HepG2 (cell line): ENCODE data around the gene CKLF. TPM values are rescaled to one million over a fixed set of nuclear protein-coding genes. Genes with fewer than 3 reads are reported as not detected.
A peak's percentile ranks its signal among the peaks of the same experiment; 100 is the strongest.

ENCODE experiments used
- KLF9 ChIP-seq: IDR thresholded peaks from 2 replicates; pipeline ENCODE4 v1.6.1; 2016; ENCODE audit warnings: low read depth
- RBFOX2 ChIP-seq: fragments of 200-400 bp; formaldehyde crosslinking; IDR thresholded peaks from 2 replicates; pipeline ENCODE4 v1.6.1; 2017; ENCODE audit warnings: low read depth, mild to moderate bottlenecking, low read length
- REL ChIP-seq: sonication (generic); formaldehyde crosslinking; conservative IDR thresholded peaks from 2 replicates; pipeline ENCODE4 v1.8.0; 2022; ENCODE audit warnings: mild to moderate bottlenecking, missing genetic modification reagents, moderate library complexity
- SMC3 ChIP-seq: IDR thresholded peaks from 2 replicates; pipeline ENCODE4 v1.6.1; 2011; ENCODE audit warnings: low read length, improper control_type of control experiment
- THYN1 ChIP-seq: sonication (generic); formaldehyde crosslinking; IDR thresholded peaks from 2 replicates; pipeline ENCODE4 v1.8.1; 2023; ENCODE audit warnings: low read depth, mild to moderate bottlenecking, moderate library complexity, missing genetic modification reagents, borderline replicate concordance
- ZNF256 ChIP-seq: sonication (generic); formaldehyde crosslinking; conservative IDR thresholded peaks from 2 replicates; pipeline ENCODE4 v1.4.0; 2020; ENCODE audit warnings: missing genetic modification reagents
- ZNF605 ChIP-seq: sonication (generic); formaldehyde crosslinking; IDR thresholded peaks from 2 replicates; pipeline ENCODE4 v1.8.0; 2022; ENCODE audit warnings: mild to moderate bottlenecking, missing genetic modification reagents
- polyA plus RNA-seq, 8 experiments: library from polyadenylated mRNA; depleted of rRNA in 3 of 8; stranded (reverse) in 7 of 8; unstranded in 1 of 8; fragments of >200 nt; fragmentation: Illumina TruSeq in 4 of 8; extraction: Trizol in 4 of 8; gene quantifications; 2 replicates each; pipeline versions ENCODE4 v1.2.1 to v1.2.3, GENCODE V29; 2011 to 2016; ENCODE audit warnings: low read depth in 4 of 8, missing spikeins in 1 of 8, mixed read lengths in 1 of 8; ENCODE audit not compliant: insufficient read depth in 1 of 8
- total RNA-seq, 5 experiments: library from RNA; depleted of rRNA; stranded (reverse); fragments of >200 nt; fragmentation: Illumina TruSeq; extraction: Trizol; gene quantifications; 2 replicates each; pipeline ENCODE4 v1.2.3, GENCODE V29; 2016; ENCODE audit warnings: low read depth in 1 of 5
- TF ChIP-seq, protein P1 (sequence below): sonication (generic); formaldehyde crosslinking; IDR thresholded peaks from 2 replicates; pipeline ENCODE4 v1.4.0; 2020; ENCODE audit warnings: mild to moderate bottlenecking, missing genetic modification reagents
- TF ChIP-seq, protein P2 (sequence below): sonication (generic); formaldehyde crosslinking; IDR thresholded peaks from 2 replicates; pipeline ENCODE4 v1.4.0; 2020; ENCODE audit warnings: mild to moderate bottlenecking, missing genetic modification reagents
- TF ChIP-seq, protein P3 (sequence below): sonication (generic); formaldehyde crosslinking; IDR thresholded peaks from 2 replicates; pipeline ENCODE4 v1.4.0; 2020; ENCODE audit warnings: missing genetic modification reagents
- TF ChIP-seq, protein P4 (sequence below): sonication (generic); formaldehyde crosslinking; IDR thresholded peaks from 2 replicates; pipeline ENCODE4 v1.9.0; 2021; ENCODE audit warnings: mild to moderate bottlenecking, missing genetic modification reagents

CKLF gene
- total and polyA plus RNA-seq, 2 of the 13 experiments (the other 11 are each of a cell fraction or from before 2014, with no cell fraction given): 120 to 167 TPM

DNA sequence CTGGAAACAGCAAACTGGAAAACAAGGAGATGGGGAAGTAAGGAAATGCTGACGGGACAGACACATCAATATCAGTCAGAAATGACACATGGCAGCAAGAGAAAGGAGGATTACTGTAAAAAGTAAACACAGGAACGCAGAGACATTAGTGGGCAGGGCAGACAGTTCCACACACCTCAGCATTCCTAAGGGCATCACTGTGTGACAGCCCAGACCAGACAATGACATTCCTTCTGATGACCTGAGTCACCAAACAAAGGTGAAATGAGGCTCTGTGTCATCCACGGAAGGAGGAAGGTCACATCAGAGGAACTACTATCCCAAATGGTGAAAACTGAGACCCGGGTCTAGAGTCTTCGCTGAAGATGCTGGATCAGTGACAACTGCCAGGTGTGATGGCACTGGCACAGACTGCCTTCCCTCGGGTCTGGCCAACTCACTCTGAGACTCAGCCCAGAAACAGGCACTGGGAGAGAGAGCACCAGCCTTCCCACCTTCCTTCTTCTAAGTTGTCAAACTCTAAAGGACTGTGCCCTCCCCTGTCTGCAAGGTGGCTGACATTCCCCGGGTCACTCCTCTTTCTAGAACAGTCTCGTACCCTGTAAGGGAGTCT lies 39.2 kb upstream of the CKLF start (continued):
- TF ChIP-seq, protein P1, sequence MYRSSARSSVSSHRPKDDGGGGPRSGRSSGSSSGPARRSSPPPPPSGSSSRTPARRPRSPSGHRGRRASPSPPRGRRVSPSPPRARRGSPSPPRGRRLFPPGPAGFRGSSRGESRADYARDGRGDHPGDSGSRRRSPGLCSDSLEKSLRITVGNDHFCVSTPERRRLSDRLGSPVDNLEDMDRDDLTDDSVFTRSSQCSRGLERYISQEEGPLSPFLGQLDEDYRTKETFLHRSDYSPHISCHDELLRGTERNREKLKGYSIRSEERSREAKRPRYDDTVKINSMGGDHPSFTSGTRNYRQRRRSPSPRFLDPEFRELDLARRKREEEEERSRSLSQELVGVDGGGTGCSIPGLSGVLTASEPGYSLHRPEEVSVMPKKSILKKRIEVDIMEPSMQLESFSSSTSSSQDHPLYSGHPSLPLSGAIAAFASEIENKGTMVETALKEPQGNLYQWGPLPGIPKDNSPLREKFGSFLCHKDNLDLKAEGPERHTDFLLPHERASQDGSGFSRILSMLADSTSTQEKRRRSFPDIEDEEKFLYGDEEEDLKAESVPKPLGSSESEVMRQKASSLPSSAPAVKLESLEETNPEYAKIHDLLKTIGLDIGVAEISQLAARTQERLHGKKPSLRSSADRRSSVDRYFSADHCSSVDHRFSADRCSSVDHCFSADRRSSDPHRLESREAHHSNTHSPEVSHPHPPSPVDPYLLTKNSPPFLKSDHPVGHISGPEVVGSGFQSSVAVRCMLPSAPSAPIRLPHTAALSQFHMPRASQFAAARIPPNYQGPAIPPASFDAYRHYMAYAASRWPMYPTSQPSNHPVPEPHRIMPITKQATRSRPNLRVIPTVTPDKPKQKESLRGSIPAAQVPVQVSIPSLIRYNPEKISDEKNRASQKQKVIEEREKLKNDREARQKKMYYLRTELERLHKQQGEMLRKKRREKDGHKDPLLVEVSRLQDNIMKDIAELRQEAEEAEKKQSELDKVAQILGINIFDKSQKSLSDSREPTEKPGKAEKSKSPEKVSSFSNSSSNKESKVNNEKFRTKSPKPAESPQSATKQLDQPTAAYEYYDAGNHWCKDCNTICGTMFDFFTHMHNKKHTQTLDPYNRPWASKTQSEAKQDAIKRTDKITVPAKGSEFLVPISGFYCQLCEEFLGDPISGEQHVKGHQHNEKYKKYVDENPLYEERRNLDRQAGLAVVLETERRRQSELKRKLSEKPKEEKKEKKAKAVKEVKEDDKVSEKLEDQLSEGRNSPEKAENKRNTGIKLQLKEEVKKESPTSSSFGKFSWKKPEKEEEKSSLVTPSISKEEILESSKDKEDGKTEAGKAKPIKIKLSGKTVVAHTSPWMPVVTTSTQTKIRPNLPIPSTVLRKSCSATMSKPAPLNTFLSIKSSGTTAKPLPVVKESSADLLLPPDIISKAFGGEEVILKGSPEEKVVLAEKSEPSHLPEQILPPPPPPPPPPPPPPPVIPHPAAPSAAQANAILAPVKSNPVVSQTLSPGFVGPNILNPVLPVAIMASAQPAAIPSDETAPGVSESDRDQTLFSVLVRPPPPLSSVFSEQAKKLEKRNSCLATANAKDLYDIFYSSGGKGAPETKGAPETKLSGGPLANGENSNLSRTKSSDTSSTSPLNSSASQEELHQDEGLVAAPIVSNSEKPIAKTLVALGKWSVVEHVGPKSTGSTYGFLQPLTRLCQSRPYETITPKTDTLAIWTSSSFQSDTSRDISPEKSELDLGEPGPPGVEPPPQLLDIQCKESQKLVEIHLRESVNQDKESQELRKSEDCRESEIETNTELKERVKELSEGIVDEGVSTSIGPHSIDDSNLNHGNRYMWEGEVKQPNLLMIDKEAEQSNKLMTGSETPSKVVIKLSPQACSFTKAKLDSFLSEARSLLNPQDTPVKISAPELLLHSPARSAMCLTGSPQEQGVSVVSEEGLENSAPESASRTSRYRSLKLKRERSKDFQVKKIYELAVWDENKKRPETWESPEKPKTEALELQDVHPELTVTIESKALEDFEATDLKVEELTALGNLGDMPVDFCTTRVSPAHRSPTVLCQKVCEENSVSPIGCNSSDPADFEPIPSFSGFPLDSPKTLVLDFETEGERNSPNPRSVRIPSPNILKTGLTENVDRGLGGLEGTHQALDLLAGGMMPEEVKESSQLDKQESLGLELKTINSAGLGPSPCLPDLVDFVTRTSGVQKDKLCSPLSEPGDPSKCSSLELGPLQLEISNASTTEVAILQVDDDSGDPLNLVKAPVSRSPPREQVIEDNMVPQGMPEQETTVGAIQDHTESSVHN (CRISPR knock-in tag): no peak
- TF ChIP-seq, protein P2, sequence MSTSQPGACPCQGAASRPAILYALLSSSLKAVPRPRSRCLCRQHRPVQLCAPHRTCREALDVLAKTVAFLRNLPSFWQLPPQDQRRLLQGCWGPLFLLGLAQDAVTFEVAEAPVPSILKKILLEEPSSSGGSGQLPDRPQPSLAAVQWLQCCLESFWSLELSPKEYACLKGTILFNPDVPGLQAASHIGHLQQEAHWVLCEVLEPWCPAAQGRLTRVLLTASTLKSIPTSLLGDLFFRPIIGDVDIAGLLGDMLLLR (CRISPR knock-in tag): 0 out of 2 replicates have a peak, but pooled peaks have one; percentile 32
- TF ChIP-seq ZNF605 (CRISPR knock-in tag) (0 out of 2 replicates have a peak, but pooled peaks have one; percentile 3), THYN1 (CRISPR knock-in tag) (no peak), SMC3 (no peak), RBFOX2 (no peak), KLF9 (CRISPR knock-in tag) (peak; percentile 34; the same call in 1 of the 2 replicates), REL (no peak), ZNF256 (CRISPR knock-in tag) (no peak)
- TF ChIP-seq, protein P3, sequence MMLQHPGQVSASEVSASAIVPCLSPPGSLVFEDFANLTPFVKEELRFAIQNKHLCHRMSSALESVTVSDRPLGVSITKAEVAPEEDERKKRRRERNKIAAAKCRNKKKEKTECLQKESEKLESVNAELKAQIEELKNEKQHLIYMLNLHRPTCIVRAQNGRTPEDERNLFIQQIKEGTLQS: peak; percentile 77
- TF ChIP-seq, protein P4, sequence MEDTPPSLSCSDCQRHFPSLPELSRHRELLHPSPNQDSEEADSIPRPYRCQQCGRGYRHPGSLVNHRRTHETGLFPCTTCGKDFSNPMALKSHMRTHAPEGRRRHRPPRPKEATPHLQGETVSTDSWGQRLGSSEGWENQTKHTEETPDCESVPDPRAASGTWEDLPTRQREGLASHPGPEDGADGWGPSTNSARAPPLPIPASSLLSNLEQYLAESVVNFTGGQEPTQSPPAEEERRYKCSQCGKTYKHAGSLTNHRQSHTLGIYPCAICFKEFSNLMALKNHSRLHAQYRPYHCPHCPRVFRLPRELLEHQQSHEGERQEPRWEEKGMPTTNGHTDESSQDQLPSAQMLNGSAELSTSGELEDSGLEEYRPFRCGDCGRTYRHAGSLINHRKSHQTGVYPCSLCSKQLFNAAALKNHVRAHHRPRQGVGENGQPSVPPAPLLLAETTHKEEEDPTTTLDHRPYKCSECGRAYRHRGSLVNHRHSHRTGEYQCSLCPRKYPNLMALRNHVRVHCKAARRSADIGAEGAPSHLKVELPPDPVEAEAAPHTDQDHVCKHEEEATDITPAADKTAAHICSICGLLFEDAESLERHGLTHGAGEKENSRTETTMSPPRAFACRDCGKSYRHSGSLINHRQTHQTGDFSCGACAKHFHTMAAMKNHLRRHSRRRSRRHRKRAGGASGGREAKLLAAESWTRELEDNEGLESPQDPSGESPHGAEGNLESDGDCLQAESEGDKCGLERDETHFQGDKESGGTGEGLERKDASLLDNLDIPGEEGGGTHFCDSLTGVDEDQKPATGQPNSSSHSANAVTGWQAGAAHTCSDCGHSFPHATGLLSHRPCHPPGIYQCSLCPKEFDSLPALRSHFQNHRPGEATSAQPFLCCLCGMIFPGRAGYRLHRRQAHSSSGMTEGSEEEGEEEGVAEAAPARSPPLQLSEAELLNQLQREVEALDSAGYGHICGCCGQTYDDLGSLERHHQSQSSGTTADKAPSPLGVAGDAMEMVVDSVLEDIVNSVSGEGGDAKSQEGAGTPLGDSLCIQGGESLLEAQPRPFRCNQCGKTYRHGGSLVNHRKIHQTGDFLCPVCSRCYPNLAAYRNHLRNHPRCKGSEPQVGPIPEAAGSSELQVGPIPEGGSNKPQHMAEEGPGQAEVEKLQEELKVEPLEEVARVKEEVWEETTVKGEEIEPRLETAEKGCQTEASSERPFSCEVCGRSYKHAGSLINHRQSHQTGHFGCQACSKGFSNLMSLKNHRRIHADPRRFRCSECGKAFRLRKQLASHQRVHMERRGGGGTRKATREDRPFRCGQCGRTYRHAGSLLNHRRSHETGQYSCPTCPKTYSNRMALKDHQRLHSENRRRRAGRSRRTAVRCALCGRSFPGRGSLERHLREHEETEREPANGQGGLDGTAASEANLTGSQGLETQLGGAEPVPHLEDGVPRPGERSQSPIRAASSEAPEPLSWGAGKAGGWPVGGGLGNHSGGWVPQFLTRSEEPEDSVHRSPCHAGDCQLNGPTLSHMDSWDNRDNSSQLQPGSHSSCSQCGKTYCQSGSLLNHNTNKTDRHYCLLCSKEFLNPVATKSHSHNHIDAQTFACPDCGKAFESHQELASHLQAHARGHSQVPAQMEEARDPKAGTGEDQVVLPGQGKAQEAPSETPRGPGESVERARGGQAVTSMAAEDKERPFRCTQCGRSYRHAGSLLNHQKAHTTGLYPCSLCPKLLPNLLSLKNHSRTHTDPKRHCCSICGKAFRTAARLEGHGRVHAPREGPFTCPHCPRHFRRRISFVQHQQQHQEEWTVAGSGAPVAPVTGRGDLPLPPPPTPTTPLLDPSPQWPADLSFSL: no peak
